ENCODE data around the gene RAP1A.
"Not testable (repeated sequence)": the region's sequence is repeated elsewhere in the genome, so short reads cannot be mapped to it uniquely, and the experiment has no call there.

RAP1A gene

GRCh38 chr1:111598544-111598943 lies 21.0 kb upstream of the RAP1A start:
- DNase-seq (ENCODE audit: low read depth): peak; percentile 5

- no peak for DNase-seq (ENCODE audit: low read depth)
These were observed 19.6 kb upstream of the RAP1A start for GRCh38 chr1:111599781-111600693.

GRCh38 chr1:111600886-111601386 lies 18.7 kb upstream of the RAP1A start:
- no peak for DNase-seq (ENCODE audit: low read depth)

GRCh38 chr1:111602302-111602701 lies 17.3 kb upstream of the RAP1A start:
- no peak for DNase-seq (ENCODE audit: low read depth)

- no peak for DNase-seq (ENCODE audit: low read depth)
These were observed 16.6 kb upstream of the RAP1A start for GRCh38 chr1:111602974-111603373.

- peak; percentile 68 for DNase-seq (ENCODE audit: low read depth)
These were observed 15.6 kb upstream of the RAP1A start for GRCh38 chr1:111603979-111604378.

- DNase-seq (ENCODE audit: low read depth): no peak
These were observed 14.7 kb upstream of the RAP1A start for GRCh38 chr1:111604931-111605330.

- DNase-seq (ENCODE audit: low read depth): no peak
These were observed 14.0 kb upstream of the RAP1A start for GRCh38 chr1:111605576-111605975.

- DNase-seq (ENCODE audit: low read depth): not testable (repeated sequence)
These were observed 13.0 kb upstream of the RAP1A start for GRCh38 chr1:111606457-111607215.

- not testable (repeated sequence) for DNase-seq (ENCODE audit: low read depth)
These were observed 11.1 kb upstream of the RAP1A start for GRCh38 chr1:111608528-111608927.

- DNase-seq (ENCODE audit: low read depth): no peak
These were observed 7.6 kb upstream of the RAP1A start for GRCh38 chr1:111611986-111612385.

- peak; percentile 47 for DNase-seq (ENCODE audit: low read depth)
These were observed 3.5 kb upstream of the RAP1A start for GRCh38 chr1:111615870-111616715.

- DNase-seq (ENCODE audit: low read depth): no peak
These were observed 1.5 kb upstream of the RAP1A start for GRCh38 chr1:111618081-111618480.

- DNase-seq (ENCODE audit: low read depth): no peak
These were observed 491 bp upstream of the RAP1A start for GRCh38 chr1:111618961-111619634.

GRCh38 chr1:111620441-111620971 lies 917 bp downstream of the RAP1A start:
- no peak for DNase-seq (ENCODE audit: low read depth)

GRCh38 chr1:111621050-111621449 lies 1.5 kb downstream of the RAP1A start:
- DNase-seq (ENCODE audit: low read depth): no peak

GRCh38 chr1:111622166-111622565 lies 2.6 kb downstream of the RAP1A start:
- no peak for DNase-seq (ENCODE audit: low read depth)

GRCh38 chr1:111624382-111624781 lies 4.8 kb downstream of the RAP1A start:
- DNase-seq (ENCODE audit: low read depth): peak; percentile 36

GRCh38 chr1:111625276-111625675 lies 5.7 kb downstream of the RAP1A start:
- no peak for DNase-seq (ENCODE audit: low read depth)

GRCh38 chr1:111628153-111628552 lies 8.6 kb downstream of the RAP1A start:
- no peak for DNase-seq (ENCODE audit: low read depth)
